CMK (cell line): Measurements from ENCODE around the gene ARHGAP11A.
"Not testable (repeated sequence)": the region's sequence is repeated elsewhere in the genome, so short reads cannot be mapped to it uniquely, and the experiment has no call there.

ENCODE experiments used
- DNase-seq: peaks from one replicate; pipeline ENCODE4 v3.0.0-alpha.2; 2010; ENCODE audit warnings: low read depth

Gene ARHGAP11A, protein sequence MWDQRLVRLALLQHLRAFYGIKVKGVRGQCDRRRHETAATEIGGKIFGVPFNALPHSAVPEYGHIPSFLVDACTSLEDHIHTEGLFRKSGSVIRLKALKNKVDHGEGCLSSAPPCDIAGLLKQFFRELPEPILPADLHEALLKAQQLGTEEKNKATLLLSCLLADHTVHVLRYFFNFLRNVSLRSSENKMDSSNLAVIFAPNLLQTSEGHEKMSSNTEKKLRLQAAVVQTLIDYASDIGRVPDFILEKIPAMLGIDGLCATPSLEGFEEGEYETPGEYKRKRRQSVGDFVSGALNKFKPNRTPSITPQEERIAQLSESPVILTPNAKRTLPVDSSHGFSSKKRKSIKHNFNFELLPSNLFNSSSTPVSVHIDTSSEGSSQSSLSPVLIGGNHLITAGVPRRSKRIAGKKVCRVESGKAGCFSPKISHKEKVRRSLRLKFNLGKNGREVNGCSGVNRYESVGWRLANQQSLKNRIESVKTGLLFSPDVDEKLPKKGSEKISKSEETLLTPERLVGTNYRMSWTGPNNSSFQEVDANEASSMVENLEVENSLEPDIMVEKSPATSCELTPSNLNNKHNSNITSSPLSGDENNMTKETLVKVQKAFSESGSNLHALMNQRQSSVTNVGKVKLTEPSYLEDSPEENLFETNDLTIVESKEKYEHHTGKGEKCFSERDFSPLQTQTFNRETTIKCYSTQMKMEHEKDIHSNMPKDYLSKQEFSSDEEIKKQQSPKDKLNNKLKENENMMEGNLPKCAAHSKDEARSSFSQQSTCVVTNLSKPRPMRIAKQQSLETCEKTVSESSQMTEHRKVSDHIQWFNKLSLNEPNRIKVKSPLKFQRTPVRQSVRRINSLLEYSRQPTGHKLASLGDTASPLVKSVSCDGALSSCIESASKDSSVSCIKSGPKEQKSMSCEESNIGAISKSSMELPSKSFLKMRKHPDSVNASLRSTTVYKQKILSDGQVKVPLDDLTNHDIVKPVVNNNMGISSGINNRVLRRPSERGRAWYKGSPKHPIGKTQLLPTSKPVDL

DNA sequence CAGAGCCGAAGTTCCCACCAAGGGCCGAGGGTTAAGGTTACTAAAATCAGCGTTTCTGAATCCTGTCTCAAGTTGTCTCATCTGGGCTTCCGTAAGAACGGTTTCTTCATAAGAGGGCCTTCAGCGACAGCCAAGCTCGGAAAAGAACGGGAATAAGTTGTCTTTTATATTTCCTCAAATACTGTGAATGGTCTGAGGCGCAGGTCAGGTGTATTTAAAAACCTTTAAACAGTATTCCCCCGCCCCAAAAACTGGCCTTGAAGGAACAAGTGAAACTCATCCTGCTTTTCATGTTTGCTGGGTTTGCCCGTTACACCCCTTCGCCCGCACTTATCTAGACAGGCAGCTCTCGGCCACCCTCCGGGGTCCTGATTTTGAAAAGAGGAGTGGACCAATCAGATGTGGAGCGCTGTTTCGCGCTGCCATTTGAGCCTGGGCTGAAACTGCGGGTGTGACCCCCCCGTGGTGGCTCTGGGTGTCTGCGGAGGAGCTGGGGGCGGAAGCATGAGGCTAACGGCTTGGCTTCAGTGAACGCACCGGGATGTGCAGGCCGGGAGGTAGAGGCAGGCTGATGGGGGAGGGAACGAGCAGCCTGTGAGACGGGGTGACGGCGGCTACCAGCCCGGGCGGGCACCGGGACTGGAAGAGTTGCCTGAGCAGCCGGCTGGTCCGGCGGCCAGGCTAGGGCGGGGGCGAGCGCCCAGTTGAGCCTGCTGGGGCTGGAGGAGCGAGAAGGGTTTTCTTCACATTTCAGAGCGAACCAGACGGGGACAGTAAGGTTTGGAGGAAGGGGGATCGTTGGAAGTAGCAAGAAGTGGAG is at the start of gene ARHGAP11A:
Gene ARHGAP11A, plus strand, starts transcription at position 454 of the 820 bp plus-strand sequence. CDS start 708 bp downstream, outside the sequence.
- peak; percentile 72 for DNase-seq

GRCh38 chr15:32568988-32569387 is 46.3 kb upstream of the ARHGAP11A start:
- not testable (repeated sequence) for DNase-seq

GRCh38 chr15:32578482-32578881 is 36.8 kb upstream of the ARHGAP11A start:
- DNase-seq: not testable (repeated sequence)

DNA sequence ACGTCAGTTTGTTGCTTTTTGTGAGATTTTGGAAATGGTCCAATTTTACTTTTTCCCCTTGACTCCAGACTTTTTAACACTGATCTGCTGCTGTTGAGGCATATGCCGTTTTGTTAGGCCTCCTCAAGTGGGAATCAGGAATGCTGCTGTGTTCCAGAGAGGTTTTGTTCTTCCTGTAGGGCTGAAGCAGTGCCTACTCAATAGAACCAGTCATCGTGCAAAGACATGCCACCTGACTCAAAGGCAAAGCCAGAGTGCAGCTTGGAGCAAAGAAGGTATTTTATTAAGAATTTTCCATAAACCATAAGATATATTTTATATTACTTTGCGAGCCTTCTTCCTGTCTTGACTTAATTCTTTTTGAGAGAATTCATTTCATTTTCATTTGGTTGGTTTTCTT is 29.5 kb upstream of the ARHGAP11A start:
- not testable (repeated sequence) for DNase-seq

DNA sequence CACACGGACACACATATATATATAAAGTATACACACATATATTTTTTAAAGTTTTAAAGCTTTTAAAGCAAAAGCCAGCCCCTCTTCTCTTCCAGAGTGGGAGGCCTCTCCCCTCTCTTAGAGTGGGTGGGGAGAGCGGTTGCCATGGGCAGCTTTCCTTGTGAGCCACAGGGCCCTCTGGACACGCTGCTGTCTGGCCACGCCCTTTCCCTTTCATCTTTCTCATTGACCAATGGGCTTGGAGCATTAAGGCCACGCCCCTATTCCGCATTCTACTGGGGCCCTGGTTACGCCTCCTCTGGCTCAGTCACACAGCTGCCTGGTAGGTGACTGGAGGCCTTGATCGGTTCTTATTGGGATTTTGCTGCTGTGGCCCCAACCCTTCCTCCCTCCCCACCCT is 22.2 kb upstream of the ARHGAP11A start, which contains the start of gene GOLGA8N:
Gene GOLGA8N, plus strand, starts transcription at position 306 of the 400 bp plus-strand sequence.
- not testable (repeated sequence) for DNase-seq

GRCh38 chr15:32609518-32609917 is 5.8 kb upstream of the ARHGAP11A start:
- not testable (repeated sequence) for DNase-seq

- DNase-seq: not testable (repeated sequence)
These were observed 4.6 kb upstream of the ARHGAP11A start for GRCh38 chr15:32610719-32611118.

- not testable (repeated sequence) for DNase-seq
These were observed 623 bp upstream of the ARHGAP11A start for GRCh38 chr15:32614712-32615050.

GRCh38 chr15:32615871-32616426 is 645 bp downstream of the ARHGAP11A start:
- DNase-seq: not testable (repeated sequence)

DNA sequence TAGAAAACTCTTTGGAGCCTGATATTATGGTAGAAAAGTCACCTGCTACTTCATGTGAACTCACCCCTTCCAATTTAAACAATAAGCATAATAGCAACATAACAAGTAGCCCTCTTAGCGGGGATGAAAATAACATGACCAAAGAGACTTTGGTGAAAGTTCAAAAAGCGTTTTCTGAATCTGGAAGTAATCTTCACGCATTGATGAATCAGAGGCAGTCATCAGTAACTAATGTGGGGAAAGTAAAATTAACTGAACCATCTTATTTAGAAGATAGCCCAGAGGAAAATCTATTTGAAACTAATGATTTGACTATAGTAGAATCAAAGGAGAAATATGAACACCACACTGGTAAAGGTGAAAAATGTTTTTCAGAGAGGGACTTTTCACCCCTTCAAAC is 21.1 kb downstream of the ARHGAP11A start:
- DNase-seq: no peak

DNA sequence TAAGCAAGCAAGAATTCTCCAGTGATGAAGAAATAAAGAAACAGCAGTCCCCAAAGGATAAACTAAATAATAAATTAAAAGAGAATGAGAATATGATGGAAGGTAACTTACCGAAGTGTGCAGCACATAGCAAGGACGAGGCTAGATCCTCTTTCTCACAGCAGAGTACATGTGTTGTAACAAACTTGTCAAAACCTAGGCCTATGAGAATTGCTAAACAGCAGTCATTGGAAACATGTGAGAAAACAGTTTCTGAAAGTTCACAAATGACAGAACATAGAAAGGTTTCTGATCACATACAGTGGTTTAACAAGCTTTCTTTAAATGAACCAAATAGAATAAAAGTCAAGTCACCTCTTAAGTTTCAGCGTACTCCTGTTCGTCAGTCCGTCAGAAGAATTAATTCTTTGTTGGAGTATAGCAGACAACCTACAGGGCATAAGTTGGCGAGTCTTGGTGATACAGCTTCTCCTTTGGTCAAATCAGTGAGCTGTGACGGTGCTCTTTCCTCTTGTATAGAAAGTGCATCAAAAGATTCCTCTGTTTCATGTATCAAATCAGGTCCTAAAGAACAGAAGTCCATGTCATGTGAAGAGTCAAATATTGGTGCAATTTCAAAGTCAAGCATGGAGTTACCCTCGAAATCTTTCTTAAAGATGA is 21.7 kb downstream of the ARHGAP11A start:
- DNase-seq: no peak

- no peak for DNase-seq
These were observed 22.4 kb downstream of the ARHGAP11A start for GRCh38 chr15:32637704-32638103.

GRCh38 chr15:32641517-32642059 is 26.3 kb downstream of the ARHGAP11A start, which contains the start of gene SCG5:
SCG5 (plus strand) TSS chr15:32641710; CDS start chr15:32643593, 1,883 bp downstream.
- no peak for DNase-seq

DNA sequence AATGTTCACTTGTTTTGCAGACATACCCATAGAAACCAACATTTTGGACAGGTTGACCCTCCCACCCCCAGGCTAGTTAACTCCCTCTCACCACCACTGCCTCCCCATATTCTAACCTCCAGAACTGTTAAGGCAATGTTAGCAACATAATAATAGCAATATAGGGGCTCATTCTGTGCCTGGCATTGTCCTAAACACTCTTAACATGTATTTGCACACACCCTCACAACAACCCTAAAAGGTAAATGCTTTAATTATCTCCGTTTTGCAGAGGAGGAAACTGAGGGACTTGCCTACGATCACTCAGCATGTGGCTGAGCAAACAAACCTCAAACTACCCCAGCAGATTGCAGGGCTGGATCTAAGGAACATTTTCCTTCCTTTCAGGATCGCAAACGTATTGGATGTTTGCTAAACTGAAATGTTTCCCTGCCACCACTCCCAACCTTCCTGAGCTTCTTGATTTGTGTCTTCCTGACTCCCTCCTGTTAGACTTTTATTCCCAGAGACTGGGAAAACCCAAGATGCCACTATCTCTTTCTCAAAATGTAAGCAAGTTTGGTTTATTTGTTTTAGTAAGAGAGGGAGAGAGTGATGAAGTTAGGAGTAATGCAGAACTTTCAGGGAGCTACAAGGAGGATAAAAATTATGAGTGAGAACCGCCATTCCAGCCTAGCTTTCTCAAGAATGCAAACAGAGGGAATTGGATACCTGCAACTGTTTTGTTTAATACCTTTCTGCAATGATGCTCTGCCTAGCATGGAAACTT is 27.5 kb downstream of the ARHGAP11A start:
- DNase-seq: no peak

DNA sequence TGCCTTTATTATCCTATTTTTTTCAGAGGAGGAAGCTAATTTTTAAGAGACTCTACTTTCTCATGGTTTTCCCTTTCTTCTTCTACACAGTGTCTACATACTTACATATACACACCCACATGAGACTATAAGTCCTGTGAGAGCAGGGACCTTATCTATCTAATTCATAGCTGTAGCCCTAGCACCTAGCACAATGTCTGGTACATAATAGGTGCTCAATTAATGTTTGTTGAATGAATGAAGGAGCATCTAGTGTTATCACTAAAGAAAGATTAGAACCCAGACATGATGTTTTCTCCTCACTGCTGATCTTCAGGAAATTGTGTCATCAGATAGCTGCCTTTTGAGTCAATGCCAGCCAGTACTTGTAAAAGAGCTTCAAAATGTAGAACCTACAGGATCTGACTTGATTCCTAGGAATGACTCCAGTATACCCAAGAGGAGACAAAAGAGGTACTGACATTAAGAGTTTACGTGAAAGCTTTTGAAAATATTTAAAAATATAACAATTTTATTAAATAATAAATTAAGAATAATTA is 28.7 kb downstream of the ARHGAP11A start:
- DNase-seq: no peak

DNA sequence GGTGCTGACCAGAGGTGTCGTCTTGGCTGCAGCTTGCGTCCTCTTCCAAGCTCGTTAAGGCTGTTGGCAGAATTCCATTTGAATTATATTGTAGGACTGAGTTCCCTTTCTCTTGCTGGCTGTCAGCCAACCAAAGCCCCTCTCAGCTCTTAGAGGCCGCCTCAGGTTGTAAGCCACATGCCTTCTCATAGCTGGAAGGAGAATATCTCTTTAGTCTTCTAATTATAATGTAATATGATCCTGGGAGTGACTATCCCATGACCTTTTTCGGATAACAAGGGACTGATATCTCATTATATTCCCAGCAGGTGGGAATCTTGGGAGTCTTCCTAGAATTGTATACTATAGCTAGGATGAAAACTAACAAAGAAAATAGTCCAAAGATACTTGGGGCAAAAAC is 31.0 kb downstream of the ARHGAP11A start:
- no peak for DNase-seq

- DNase-seq: no peak
These were observed 34.0 kb downstream of the ARHGAP11A start for GRCh38 chr15:32649342-32649741.

DNA sequence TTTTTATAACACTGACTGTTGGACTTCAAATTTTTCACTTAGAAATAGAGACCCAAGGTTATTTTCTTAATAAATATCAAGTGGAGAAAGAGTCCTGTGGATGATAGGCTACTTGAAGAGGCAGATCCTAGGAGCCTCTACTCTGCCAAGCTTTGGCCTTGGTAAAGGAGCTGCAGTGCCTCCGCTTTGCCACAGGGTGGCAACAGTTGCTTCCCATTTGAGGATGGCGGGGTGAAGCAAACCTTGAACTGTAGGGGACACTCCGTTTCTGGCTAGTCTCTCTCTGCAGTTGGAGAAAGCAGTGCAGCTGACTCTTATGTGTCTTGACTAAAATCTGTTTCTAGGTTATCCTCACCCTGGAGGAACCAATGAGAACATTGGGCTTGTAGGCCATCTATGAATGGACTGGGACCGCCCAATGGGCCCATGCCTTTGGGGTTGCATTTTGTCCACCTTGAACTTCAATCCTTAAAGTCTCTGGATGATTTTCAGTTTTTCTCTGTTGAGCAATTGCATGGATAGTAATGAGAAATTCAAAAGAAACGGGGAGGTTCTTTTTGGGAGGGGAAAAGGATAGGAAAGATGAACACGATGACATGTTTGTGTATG is 36.0 kb downstream of the ARHGAP11A start:
- DNase-seq: peak; percentile 30

DNA sequence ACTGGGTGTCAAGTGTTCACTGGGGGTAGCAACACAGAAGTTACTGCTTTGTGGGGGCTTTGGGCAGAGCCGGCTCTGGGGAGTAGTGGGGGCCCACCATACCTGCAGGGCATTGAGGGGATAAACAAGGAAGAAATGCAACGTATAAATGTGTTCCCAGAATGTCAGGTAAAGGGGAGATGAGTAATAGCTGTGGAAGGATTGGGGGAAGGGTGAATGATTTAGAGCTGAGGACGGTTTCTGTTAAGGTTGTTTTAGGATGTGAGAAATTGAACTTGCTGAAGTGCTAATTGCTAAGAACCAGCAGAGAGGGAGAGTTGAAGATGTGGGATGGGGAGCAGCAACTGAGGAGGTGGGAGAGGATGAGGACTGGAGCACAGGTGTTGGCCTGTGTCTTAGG is 36.9 kb downstream of the ARHGAP11A start:
- no peak for DNase-seq
